Neural progenitor cell (in vitro differentiated cells): Measurements from ENCODE around the gene IFT20. TPM values are rescaled to one million over a fixed set of nuclear protein-coding genes. Genes with fewer than 3 reads are reported as not detected.

Experiments used
- DNase-seq: peaks from one replicate; pipeline ENCODE4 v3.0.0-alpha.2; 2016; ENCODE audit warnings: low spot score
- H2AFZ ChIP-seq: fragments of 200-600 bp; sonication (generic); replicated peaks from 2 replicates; pipeline ENCODE4 v1.6.1; 2016; ENCODE audit warnings: antibody characterized with exemption
- H3F3A ChIP-seq: fragments of 200-600 bp; sonication (generic); 2 replicates; pipeline ENCODE4 v1.6.1; 2016; ENCODE audit warnings: antibody characterized with exemption, low read depth
- H3K27ac ChIP-seq: fragments of 200-600 bp; sonication (generic); 2 replicates; pipeline ENCODE4 v1.5.1; 2016; ENCODE audit warnings: mild to moderate bottlenecking
- H3K27me3 ChIP-seq: fragments of 200-600 bp; sonication (generic); 2 replicates; pipeline ENCODE4 v1.6.1; 2016; ENCODE audit warnings: mild to moderate bottlenecking, moderate library complexity
- H3K36me3 ChIP-seq: fragments of 200-600 bp; sonication (generic); 2 replicates; pipeline ENCODE4 v1.5.1; 2016
- H3K4me1 ChIP-seq: fragments of 200-600 bp; sonication (generic); 2 replicates; pipeline ENCODE4 v1.6.1; 2016; ENCODE audit warnings: mixed run types
- H3K4me2 ChIP-seq: fragments of 200-600 bp; sonication (generic); 2 replicates; pipeline ENCODE4 v1.6.1; 2016
- H3K4me3 ChIP-seq: fragments of 200-600 bp; sonication (generic); 2 replicates; pipeline ENCODE4 v1.5.1; 2016
- H3K79me2 ChIP-seq: fragments of 200-600 bp; sonication (generic); 2 replicates; pipeline ENCODE4 v1.6.1; 2016; ENCODE audit warnings: low read depth
- H3K9ac ChIP-seq: fragments of 200-600 bp; sonication (generic); 2 replicates; pipeline ENCODE4 v1.6.1; 2016
- H3K9me3 ChIP-seq: fragments of 200-600 bp; sonication (generic); 2 replicates; pipeline ENCODE4 v1.5.1; 2016; ENCODE audit warnings: low read depth
- H4K20me1 ChIP-seq: fragments of 200-600 bp; sonication (generic); 2 replicates; pipeline ENCODE4 v1.6.1; 2016; ENCODE audit warnings: low read depth
- H3K27ac Mint-ChIP-seq: 3 replicates; pipeline ENCODE4 v1.8.0; 2021; ENCODE audit warnings: mixed read lengths
- H3K27me3 Mint-ChIP-seq: 2 replicates; pipeline ENCODE4 v1.8.0; 2022; ENCODE audit warnings: low read depth, mild to moderate bottlenecking, inconsistent platforms, moderate library complexity, mixed read lengths; ENCODE audit not compliant: insufficient read depth
- H3K36me3 Mint-ChIP-seq: 3 replicates; pipeline ENCODE4 v1.8.0; 2021; ENCODE audit warnings: mixed read lengths
- H3K4me1 Mint-ChIP-seq: 3 replicates; pipeline ENCODE4 v1.8.0; 2021; ENCODE audit warnings: mixed read lengths
- H3K4me3 Mint-ChIP-seq: 3 replicates; pipeline ENCODE4 v1.8.0; 2021; ENCODE audit warnings: mild to moderate bottlenecking, moderate library complexity, mixed read lengths
- H3K9me3 Mint-ChIP-seq: 3 replicates; pipeline ENCODE4 v1.8.0; 2020; ENCODE audit warnings: mixed read lengths
- EZH2 ChIP-seq: fragments of 200-600 bp; sonication (generic); IDR thresholded peaks from 2 replicates; pipeline ENCODE4 v1.6.1; 2017; ENCODE audit warnings: antibody characterized with exemption, mild to moderate bottlenecking, moderate library complexity
- EZH2phosphoT487 ChIP-seq: fragments of 200-600 bp; sonication (generic); IDR thresholded peaks from 2 replicates; pipeline ENCODE4 v1.6.1; 2017; ENCODE audit warnings: antibody characterized with exemption
- total RNA-seq: library from RNA; depleted of rRNA; stranded (reverse); fragments of >200 nt; gene quantifications from 2 replicates; pipeline ENCODE4 v1.2.3, GENCODE V29; 2015; ENCODE audit warnings: low replicate concordance
- TF ChIP-seq, protein P1 (sequence below): fragments of 200-600 bp; sonication (generic); IDR thresholded peaks from 2 replicates; pipeline ENCODE4 v1.5.1; 2017; ENCODE audit warnings: antibody characterized with exemption, mild to moderate bottlenecking

Gene IFT20
- total RNA-seq, 1 donor from 2014 or later, result 68.2 TPM

DNA sequence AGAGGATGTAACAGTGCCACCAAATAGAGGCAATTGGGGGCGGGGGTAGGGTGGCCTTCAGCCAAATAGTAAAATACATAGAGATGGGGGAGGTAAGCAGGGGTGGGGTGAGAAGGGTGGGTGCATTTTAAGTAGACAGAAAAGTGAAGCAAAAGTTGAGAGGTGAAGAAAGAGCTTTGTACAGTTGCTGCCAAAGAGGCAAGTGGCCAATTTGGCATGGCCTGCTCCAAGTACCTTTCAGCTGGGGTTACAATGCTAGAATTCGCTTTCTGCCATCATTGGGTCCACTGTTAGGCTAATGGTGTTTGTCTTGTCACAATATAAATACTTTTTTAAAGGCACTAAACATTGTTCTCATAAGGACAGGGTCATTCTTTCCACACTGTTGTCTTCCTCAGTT lies 21.4 kb downstream of the IFT20 start:
- Histone ChIP-seq H4K20me1 (no peaks in the 10 kb centered on the region), H3F3A (peaks cover 4% of the 10 kb centered on the region), H3K4me3 (no peak overlapping the region), H2AFZ (no peak overlapping the region), H3K79me2 (peaks cover under 1% of the 10 kb centered on the region), H3K4me1 (peaks cover 7% of the 10 kb centered on the region), H3K9me3 (no peaks in the 10 kb centered on the region), H3K27me3 (no peaks in the 10 kb centered on the region), H3K4me2 (no peak overlapping the region), H3K27ac (no peak overlapping the region), H3K36me3 (no peaks in the 10 kb centered on the region), H3K9ac (no peak overlapping the region)
- Mint-ChIP-seq H3K4me1 (peaks cover 17% of the 10 kb centered on the region), H3K36me3 (no peaks in the 10 kb centered on the region), H3K27ac (no peak overlapping the region), H3K9me3 (no peaks in the 10 kb centered on the region), H3K27me3 (no peaks in the 10 kb centered on the region), H3K4me3 (no peak overlapping the region)
- TF ChIP-seq, protein P1, sequence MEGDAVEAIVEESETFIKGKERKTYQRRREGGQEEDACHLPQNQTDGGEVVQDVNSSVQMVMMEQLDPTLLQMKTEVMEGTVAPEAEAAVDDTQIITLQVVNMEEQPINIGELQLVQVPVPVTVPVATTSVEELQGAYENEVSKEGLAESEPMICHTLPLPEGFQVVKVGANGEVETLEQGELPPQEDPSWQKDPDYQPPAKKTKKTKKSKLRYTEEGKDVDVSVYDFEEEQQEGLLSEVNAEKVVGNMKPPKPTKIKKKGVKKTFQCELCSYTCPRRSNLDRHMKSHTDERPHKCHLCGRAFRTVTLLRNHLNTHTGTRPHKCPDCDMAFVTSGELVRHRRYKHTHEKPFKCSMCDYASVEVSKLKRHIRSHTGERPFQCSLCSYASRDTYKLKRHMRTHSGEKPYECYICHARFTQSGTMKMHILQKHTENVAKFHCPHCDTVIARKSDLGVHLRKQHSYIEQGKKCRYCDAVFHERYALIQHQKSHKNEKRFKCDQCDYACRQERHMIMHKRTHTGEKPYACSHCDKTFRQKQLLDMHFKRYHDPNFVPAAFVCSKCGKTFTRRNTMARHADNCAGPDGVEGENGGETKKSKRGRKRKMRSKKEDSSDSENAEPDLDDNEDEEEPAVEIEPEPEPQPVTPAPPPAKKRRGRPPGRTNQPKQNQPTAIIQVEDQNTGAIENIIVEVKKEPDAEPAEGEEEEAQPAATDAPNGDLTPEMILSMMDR, result no peak
- TF ChIP-seq EZH2phosphoT487, result no peak
- TF ChIP-seq EZH2, result no peak
- no peak for DNase-seq

GRCh38 chr17:28306954-28307401 lies 28.3 kb downstream of the IFT20 start:
- no peaks in the 10 kb centered on the region for H3K79me2 ChIP-seq
- no peaks in the 10 kb centered on the region for H3K27me3 Mint-ChIP-seq
- no peaks in the 10 kb centered on the region for H3K27me3 ChIP-seq
- H3K4me2 ChIP-seq, result no peak overlapping the region
- H3K9me3 ChIP-seq, result no peaks in the 10 kb centered on the region
- H3K27ac Mint-ChIP-seq, result no peak overlapping the region
- H3K9ac ChIP-seq, result no peak overlapping the region
- no peak overlapping the region for H3K27ac ChIP-seq
- H3K4me3 ChIP-seq, result no peak overlapping the region
- no peak overlapping the region for H3K4me3 Mint-ChIP-seq
- no peaks in the 10 kb centered on the region for H3K4me1 ChIP-seq
- H3K36me3 Mint-ChIP-seq, result no peaks in the 10 kb centered on the region
- no peak for DNase-seq
- no peak overlapping the region for H2AFZ ChIP-seq
- no peaks in the 10 kb centered on the region for H3K36me3 ChIP-seq
- H4K20me1 ChIP-seq, result no peaks in the 10 kb centered on the region
- no peaks in the 10 kb centered on the region for H3K9me3 Mint-ChIP-seq
- TF ChIP-seq EZH2phosphoT487 (no peak), EZH2 (no peak)
- TF ChIP-seq, protein P1, result no peak
- H3K4me1 Mint-ChIP-seq, result no peaks in the 10 kb centered on the region
- H3F3A ChIP-seq, result no peaks in the 10 kb centered on the region

DNA sequence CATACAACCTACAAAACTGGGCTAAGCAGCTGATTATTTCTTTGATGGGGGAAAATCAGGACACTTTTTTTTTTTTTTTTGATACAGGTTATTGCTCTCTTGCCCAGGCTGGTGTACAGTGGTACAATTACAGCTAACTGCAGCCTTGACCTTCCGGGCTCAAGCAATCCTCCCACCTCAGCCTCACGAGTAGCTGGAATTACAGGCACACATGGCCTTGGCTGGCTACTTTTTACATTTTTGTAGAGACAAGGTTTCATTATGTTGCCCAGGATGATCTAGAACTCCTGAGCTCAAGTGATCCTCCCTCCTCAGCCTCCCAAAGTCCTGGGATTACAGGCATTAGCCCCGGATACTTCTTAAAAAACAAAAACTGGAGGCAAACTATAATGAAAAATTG lies 36.8 kb downstream of the IFT20 start:
- peaks cover 7% of the 10 kb centered on the region for H3K4me1 ChIP-seq
- Mint-ChIP-seq H3K4me1 (peaks cover 7% of the 10 kb centered on the region), H3K36me3 (no peaks in the 10 kb centered on the region), H3K27me3 (peaks cover 6% of the 10 kb centered on the region), H3K9me3 (no peaks in the 10 kb centered on the region), H3K4me3 (no peak overlapping the region), H3K27ac (no peak overlapping the region)
- H3K27me3 ChIP-seq, result no peaks in the 10 kb centered on the region
- H3F3A ChIP-seq, result peaks cover 4% of the 10 kb centered on the region
- no peak overlapping the region for H3K27ac ChIP-seq
- H3K36me3 ChIP-seq, result no peaks in the 10 kb centered on the region
- TF ChIP-seq EZH2, result no peak
- no peak for TF ChIP-seq EZH2phosphoT487
- no peak overlapping the region for H3K9ac ChIP-seq
- no peaks in the 10 kb centered on the region for H3K79me2 ChIP-seq
- no peaks in the 10 kb centered on the region for H4K20me1 ChIP-seq
- DNase-seq, result no peak
- H3K4me2 ChIP-seq, result no peak overlapping the region
- H2AFZ ChIP-seq, result no peak overlapping the region
- H3K9me3 ChIP-seq, result no peaks in the 10 kb centered on the region
- no peak overlapping the region for H3K4me3 ChIP-seq

- Mint-ChIP-seq H3K4me1 (peaks cover 7% of the 10 kb centered on the region), H3K4me3 (no peak overlapping the region)
Measured at GRCh38 chr17:28295677-28296578, 39.3 kb downstream of the IFT20 start.

More at GRCh38 chr17:28295677-28296578, 39.3 kb downstream of the IFT20 start:
- Mint-ChIP-seq H3K27ac (no peak overlapping the region), H3K36me3 (no peaks in the 10 kb centered on the region), H3K9me3 (no peaks in the 10 kb centered on the region), H3K27me3 (peaks cover 6% of the 10 kb centered on the region)
- TF ChIP-seq EZH2phosphoT487 (no peak), EZH2 (no peak)
- TF ChIP-seq, protein P1, result no peak
- Histone ChIP-seq H3K79me2 (no peaks in the 10 kb centered on the region), H3K27ac (no peak overlapping the region), H3K9me3 (no peaks in the 10 kb centered on the region), H4K20me1 (no peaks in the 10 kb centered on the region), H3K4me2 (no peak overlapping the region), H3F3A (peaks cover 4% of the 10 kb centered on the region), H3K4me1 (peaks cover 7% of the 10 kb centered on the region), H2AFZ (no peak overlapping the region), H3K36me3 (no peaks in the 10 kb centered on the region), H3K4me3 (no peak overlapping the region), H3K27me3 (no peaks in the 10 kb centered on the region), H3K9ac (no peak overlapping the region)
- DNase-seq, result no peak
